Measurements from ENCODE around the gene SLC44A3. TPM values are rescaled to one million over a fixed set of nuclear protein-coding genes. Genes with fewer than 3 reads are reported as not detected.

SLC44A3 gene
- total RNA-seq, 1 donor, result 2.9 TPM

- no peak overlapping the region for H3K4me2 ChIP-seq (ENCODE audit: insufficient read depth, low read length)
- H3K36me3 ChIP-seq (ENCODE audit: insufficient read depth, low read length), result no peaks in the 10 kb centered on the region
- TF ChIP-seq CTCF (IDR thresholded peaks at IDR 0.05; ENCODE audit: extremely low read depth, low read depth, low read length), result no peak
Observed at GRCh38 chr1:94931254-94931841, 111.2 kb downstream of the SLC44A3 start.

GRCh38 chr1:94934551-94934950 lies 114.4 kb downstream of the SLC44A3 start:
- TF ChIP-seq CTCF (IDR thresholded peaks at IDR 0.05; ENCODE audit: extremely low read depth, low read depth, low read length), result no peak
- Histone ChIP-seq H3K4me3 (ENCODE audit: insufficient read depth, low read length) (no peak overlapping the region), H4K20me1 (ENCODE audit: insufficient read depth, low read length) (no peaks in the 10 kb centered on the region), H3K27me3 (ENCODE audit: insufficient read depth, low read length) (no peaks in the 10 kb centered on the region), H3K4me1 (ENCODE audit: insufficient read depth, low read length) (peaks cover 35% of the 10 kb centered on the region), H2AFZ (ENCODE audit: low read length) (no peak overlapping the region), H3K36me3 (ENCODE audit: insufficient read depth, low read length) (no peaks in the 10 kb centered on the region), H3K79me2 (ENCODE audit: insufficient read depth, low read length) (peaks cover 4% of the 10 kb centered on the region), H3K27ac (ENCODE audit: low read depth, low read length) (no peak overlapping the region), H3K4me2 (ENCODE audit: insufficient read depth, low read length) (no peak overlapping the region), H3K9me3 (ENCODE audit: low read depth, low read length) (no peaks in the 10 kb centered on the region)
- no peak for DNase-seq (ENCODE audit: insufficient read length, low spot score, missing footprints)

More at GRCh38 chr1:94931254-94931841, 111.2 kb downstream of the SLC44A3 start:
- DNase-seq (ENCODE audit: insufficient read length, low spot score, missing footprints), result no peak
- no peak overlapping the region for H3K27ac ChIP-seq (ENCODE audit: low read depth, low read length)
- no peak overlapping the region for H2AFZ ChIP-seq (ENCODE audit: low read length)
- H3K4me1 ChIP-seq (ENCODE audit: insufficient read depth, low read length), result peaks cover 33% of the 10 kb centered on the region
- H3K9me3 ChIP-seq (ENCODE audit: low read depth, low read length), result no peaks in the 10 kb centered on the region
- no peaks in the 10 kb centered on the region for H4K20me1 ChIP-seq (ENCODE audit: insufficient read depth, low read length)
- H3K4me3 ChIP-seq (ENCODE audit: insufficient read depth, low read length), result no peak overlapping the region
- H3K79me2 ChIP-seq (ENCODE audit: insufficient read depth, low read length), result peaks cover 22% of the 10 kb centered on the region
- H3K27me3 ChIP-seq (ENCODE audit: insufficient read depth, low read length), result no peaks in the 10 kb centered on the region

GRCh38 chr1:94935034-94935433 lies 114.9 kb downstream of the SLC44A3 start:
- H3K36me3 ChIP-seq (ENCODE audit: insufficient read depth, low read length), result no peaks in the 10 kb centered on the region
- no peaks in the 10 kb centered on the region for H3K9me3 ChIP-seq (ENCODE audit: low read depth, low read length)
- no peak overlapping the region for H3K27ac ChIP-seq (ENCODE audit: low read depth, low read length)
- H3K4me1 ChIP-seq (ENCODE audit: insufficient read depth, low read length), result peaks cover 34% of the 10 kb centered on the region
- H2AFZ ChIP-seq (ENCODE audit: low read length), result no peak overlapping the region
- H3K27me3 ChIP-seq (ENCODE audit: insufficient read depth, low read length), result no peaks in the 10 kb centered on the region
- no peaks in the 10 kb centered on the region for H3K79me2 ChIP-seq (ENCODE audit: insufficient read depth, low read length)
- H3K4me2 ChIP-seq (ENCODE audit: insufficient read depth, low read length), result no peak overlapping the region
- no peaks in the 10 kb centered on the region for H4K20me1 ChIP-seq (ENCODE audit: insufficient read depth, low read length)
- DNase-seq (ENCODE audit: insufficient read length, low spot score, missing footprints), result no peak
- no peak overlapping the region for H3K4me3 ChIP-seq (ENCODE audit: insufficient read depth, low read length)
- no peak for TF ChIP-seq CTCF (IDR thresholded peaks at IDR 0.05; ENCODE audit: extremely low read depth, low read depth, low read length)

- Histone ChIP-seq H3K27ac (ENCODE audit: low read depth, low read length) (no peak overlapping the region), H3K4me2 (ENCODE audit: insufficient read depth, low read length) (no peak overlapping the region)
- no peak for DNase-seq (ENCODE audit: insufficient read length, low spot score, missing footprints)
Observed at GRCh38 chr1:94935476-94935875, 115.3 kb downstream of the SLC44A3 start.

More at GRCh38 chr1:94935476-94935875, 115.3 kb downstream of the SLC44A3 start:
- Histone ChIP-seq H3K4me1 (ENCODE audit: insufficient read depth, low read length) (peaks cover 34% of the 10 kb centered on the region), H2AFZ (ENCODE audit: low read length) (no peak overlapping the region), H3K4me3 (ENCODE audit: insufficient read depth, low read length) (no peak overlapping the region), H3K36me3 (ENCODE audit: insufficient read depth, low read length) (no peaks in the 10 kb centered on the region), H4K20me1 (ENCODE audit: insufficient read depth, low read length) (no peaks in the 10 kb centered on the region), H3K79me2 (ENCODE audit: insufficient read depth, low read length) (no peaks in the 10 kb centered on the region), H3K27me3 (ENCODE audit: insufficient read depth, low read length) (no peaks in the 10 kb centered on the region), H3K9me3 (ENCODE audit: low read depth, low read length) (no peaks in the 10 kb centered on the region)
- no peak for TF ChIP-seq CTCF (IDR thresholded peaks at IDR 0.05; ENCODE audit: extremely low read depth, low read depth, low read length)
